HL-60/S4 treated with retinoic acid at 250 ng/mL for 4 days and 3 days (cell line): ENCODE measurements around the gene IRAK4.

Experiments
- in situ Hi-C: fragments of 300-500 bp; cut with MboI; formaldehyde crosslinking; loops from 2 replicates; pipeline ENCODE4 v1.7.0; 2022; ENCODE audit warnings: low sequenced_read_pairs

IRAK4 gene

GRCh38 chr12:43764528-43764927 is 5.8 kb downstream of the IRAK4 start:
- in situ Hi-C loops: no loop called here

- in situ Hi-C loops: no loop called here
Measured at GRCh38 chr12:43766291-43766690, 7.5 kb downstream of the IRAK4 start.

GRCh38 chr12:43776498-43776897 is 17.7 kb downstream of the IRAK4 start:
- in situ Hi-C loops: no loop called here

GRCh38 chr12:43786899-43787693 is 28.3 kb downstream of the IRAK4 start:
- in situ Hi-C loops: no loop called here

- in situ Hi-C loops: no loop called here
Measured at GRCh38 chr12:43789941-43790340, 31.2 kb downstream of the IRAK4 start.

GRCh38 chr12:43795716-43796280 is 37.0 kb downstream of the IRAK4 start:
- in situ Hi-C loops: no loop called here

GRCh38 chr12:43797561-43798217 is 38.9 kb downstream of the IRAK4 start:
- in situ Hi-C loops: no loop called here

- in situ Hi-C loops: no loop called here
Measured at GRCh38 chr12:43805149-43805859, 46.6 kb downstream of the IRAK4 start.

GRCh38 chr12:43805860-43806736 is 47.3 kb downstream of the IRAK4 start, which contains the start of gene TWF1:
TSS of gene TWF1 (minus strand) at chr12:43806317. CDS start at chr12:43806245, 72 bp downstream.
- in situ Hi-C loops: no loop called here

GRCh38 chr12:43806737-43807072 is 48.0 kb downstream of the IRAK4 start:
- in situ Hi-C loops: no loop called here

- in situ Hi-C loops: no loop called here
Measured at GRCh38 chr12:43807386-43807785, 48.6 kb downstream of the IRAK4 start.

GRCh38 chr12:43812057-43812456 is 53.3 kb downstream of the IRAK4 start:
- in situ Hi-C loops: no loop called here

- in situ Hi-C loops: no loop called here
Measured at GRCh38 chr12:43812926-43813325, 54.2 kb downstream of the IRAK4 start.

GRCh38 chr12:43815416-43815815 is 56.7 kb downstream of the IRAK4 start:
- in situ Hi-C loops: no loop called here

- in situ Hi-C loops: no loop called here
Measured at GRCh38 chr12:43816168-43816567, 57.4 kb downstream of the IRAK4 start.

- in situ Hi-C loops: no loop called here
Measured at GRCh38 chr12:43824207-43824775, 65.5 kb downstream of the IRAK4 start.

GRCh38 chr12:43826681-43827080 is 67.9 kb downstream of the IRAK4 start:
- in situ Hi-C loops: no loop called here

- in situ Hi-C loops: no loop called here
Measured at GRCh38 chr12:43827093-43827492, 68.3 kb downstream of the IRAK4 start.

- in situ Hi-C loops: no loop called here
Measured at GRCh38 chr12:43832463-43833168, 73.9 kb downstream of the IRAK4 start.

GRCh38 chr12:43835264-43835655 is 76.5 kb downstream of the IRAK4 start:
- in situ Hi-C loops: no loop called here
